UCSD-AML1 (cell line): ENCODE data around the gene MAGEA9B.
A peak's percentile ranks its signal among the peaks of the same experiment; 100 is the strongest.
"Not testable (repeated sequence)": the region's sequence is repeated elsewhere in the genome, so short reads cannot be mapped to it uniquely, and the experiment has no call there.

ENCODE experiments used
- DNase-seq: peaks from one replicate; lab custom pipeline; 2025; ENCODE audit not compliant: unreplicated experiment; lab: John Stamatoyannopoulos, UW

MAGEA9B gene

GRCh38 chrX:149539283-149540130, 47.8 kb downstream of the MAGEA9B start:
- DNase-seq: peak; percentile 90

- DNase-seq: not testable (repeated sequence)
Measured at GRCh38 chrX:149537474-149537873, 49.8 kb downstream of the MAGEA9B start.

GRCh38 chrX:149534926-149535602, 52.2 kb downstream of the MAGEA9B start:
- not testable (repeated sequence) for DNase-seq

- not testable (repeated sequence) for DNase-seq
Measured at GRCh38 chrX:149533999-149534398, 53.3 kb downstream of the MAGEA9B start.

GRCh38 chrX:149532868-149533267, 54.4 kb downstream of the MAGEA9B start:
- DNase-seq: not testable (repeated sequence)
